GM15510 (cell line): ENCODE results near the gene TUBA8.

Experiments used
- POLR2A ChIP-seq: IDR thresholded peaks from 3 replicates; pipeline ENCODE4 v1.6.1; 2011; ENCODE audit warnings: borderline replicate concordance; ENCODE audit not compliant: insufficient read length; ENCODE audit errors: extremely low read depth

Gene TUBA8

GRCh38 chr22:18113680-18114394, 3.2 kb downstream of the TUBA8 start:
- no peak for TF ChIP-seq POLR2A

DNA sequence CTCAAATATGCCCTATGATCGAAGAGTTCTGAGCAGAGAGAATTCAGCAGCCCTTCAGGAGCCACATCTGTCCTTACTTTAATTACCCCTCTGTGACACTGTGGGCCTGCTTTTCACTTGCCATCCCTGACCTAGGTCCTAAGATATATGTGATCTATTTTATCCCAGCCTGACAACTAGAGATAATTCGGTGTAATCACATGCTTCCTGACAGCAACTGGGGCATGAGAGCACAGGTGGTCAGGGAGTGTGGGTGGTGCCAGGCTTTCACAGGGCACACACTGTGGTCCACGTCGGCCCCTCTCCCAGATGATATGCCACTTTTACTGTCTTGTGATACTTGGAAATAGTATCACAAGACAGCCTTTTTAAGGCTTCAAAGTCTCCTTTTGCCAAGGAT, 3.9 kb downstream of the TUBA8 start:
- TF ChIP-seq POLR2A, result no peak

GRCh38 chr22:18114976-18115652, 4.5 kb downstream of the TUBA8 start:
- TF ChIP-seq POLR2A, result no peak

DNA sequence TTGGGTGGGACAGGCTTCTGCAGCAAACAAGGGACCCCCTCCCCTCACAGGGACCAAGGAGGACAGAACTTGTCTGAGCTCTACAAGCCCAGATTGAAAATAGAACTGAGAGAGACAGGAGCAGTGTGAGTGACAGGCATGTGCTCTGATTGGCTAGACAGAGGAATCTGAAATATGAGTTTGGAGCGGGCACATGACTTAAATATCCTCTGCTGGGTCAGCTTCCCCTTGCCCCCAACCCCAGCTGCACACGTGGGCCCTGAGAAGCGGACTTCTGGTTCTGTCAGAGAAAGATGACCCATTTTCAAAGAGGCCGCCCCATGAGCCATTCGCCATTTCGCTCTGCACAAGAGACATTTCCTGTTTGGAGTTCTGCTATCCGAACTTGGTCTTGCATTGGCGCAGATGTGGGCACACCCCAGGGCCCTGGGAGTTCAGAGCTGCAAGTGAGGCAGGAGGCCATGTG, 5.3 kb downstream of the TUBA8 start:
- no peak for TF ChIP-seq POLR2A

DNA sequence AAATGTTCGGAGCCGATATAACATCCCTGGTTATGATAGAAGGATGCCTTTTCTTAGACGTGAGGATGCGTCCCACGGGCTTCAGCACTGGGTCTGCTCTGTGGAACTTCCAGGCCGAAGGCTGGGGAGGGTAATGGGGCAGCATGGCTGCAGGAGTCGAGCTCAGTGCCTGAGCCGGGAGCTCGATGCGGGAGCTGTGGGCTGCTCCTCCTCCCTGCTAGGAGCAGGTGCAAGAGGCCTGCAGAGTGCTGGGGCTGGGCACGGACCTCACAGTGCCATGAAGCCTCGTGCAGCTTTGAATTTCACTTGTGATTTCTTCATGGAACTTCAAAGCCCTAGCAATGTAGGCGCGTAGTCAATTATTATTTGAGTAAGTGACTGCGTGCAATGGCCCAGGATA, 6.0 kb downstream of the TUBA8 start:
- no peak for TF ChIP-seq POLR2A

DNA sequence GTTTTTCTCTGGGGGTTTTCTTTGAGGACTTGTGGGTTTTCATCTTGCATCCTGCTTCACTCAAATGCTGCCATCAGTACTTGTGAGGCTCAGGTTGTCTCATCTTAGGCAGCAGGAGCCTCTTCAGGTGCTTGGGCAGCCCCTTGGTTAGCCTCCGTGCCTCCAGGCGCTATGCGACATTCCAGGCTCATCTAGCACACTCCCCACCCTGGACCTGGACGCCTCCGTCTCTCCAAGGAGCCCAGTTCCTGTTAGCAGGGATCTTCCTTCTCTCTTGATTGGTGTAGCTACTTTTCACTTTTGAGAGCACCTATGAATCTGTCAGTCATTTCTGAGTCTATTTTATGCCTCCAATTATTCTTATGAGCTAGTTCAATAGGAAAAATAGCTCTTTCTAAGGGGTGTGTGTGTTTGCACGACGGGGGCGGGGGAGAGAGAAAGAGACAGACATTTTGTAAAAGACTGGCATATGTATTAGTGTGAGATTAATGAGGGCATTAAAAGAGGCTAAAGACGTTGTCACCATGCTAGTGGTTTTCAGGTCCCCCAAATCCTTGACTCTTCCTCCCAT, 7.8 kb downstream of the TUBA8 start:
- no peak for TF ChIP-seq POLR2A

GRCh38 chr22:18119409-18120110, 9.0 kb downstream of the TUBA8 start:
- no peak for TF ChIP-seq POLR2A

DNA sequence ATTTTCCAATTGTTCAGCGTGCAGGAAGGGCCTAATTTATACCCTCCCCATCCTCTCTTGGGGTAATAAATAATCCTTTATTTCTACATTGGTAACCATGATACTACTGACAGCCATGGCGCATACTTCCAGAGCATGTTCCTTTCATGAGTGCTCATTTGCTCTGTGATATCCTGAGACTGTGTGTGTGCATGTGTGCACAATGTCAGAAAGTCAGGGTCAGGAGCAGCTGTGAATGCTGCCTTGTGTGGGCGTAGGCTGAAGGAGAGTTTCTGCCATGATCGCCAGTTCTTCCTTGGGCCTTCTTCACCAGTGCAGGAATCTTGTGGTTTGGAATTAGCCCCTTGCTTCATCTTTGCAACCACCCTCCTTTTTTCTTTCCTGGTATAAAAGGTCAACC, 10.2 kb downstream of the TUBA8 start:
- no peak for TF ChIP-seq POLR2A

DNA sequence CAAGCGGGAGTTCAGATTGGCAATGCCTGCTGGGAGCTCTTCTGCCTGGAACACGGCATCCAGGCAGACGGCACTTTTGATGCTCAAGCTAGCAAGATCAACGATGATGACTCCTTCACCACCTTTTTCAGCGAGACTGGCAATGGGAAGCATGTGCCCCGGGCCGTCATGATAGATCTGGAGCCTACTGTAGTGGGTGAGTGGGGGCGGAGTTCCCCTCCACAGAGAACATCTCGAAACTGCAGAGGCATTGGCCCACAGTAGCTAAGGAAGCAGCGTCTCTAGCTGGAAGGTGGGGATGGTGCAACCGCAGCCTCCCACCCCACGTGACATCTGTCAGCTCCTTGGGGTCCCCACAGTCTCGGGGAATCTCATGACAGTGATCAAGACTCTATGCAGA, 10.9 kb downstream of the TUBA8 start:
- TF ChIP-seq POLR2A, result no peak

DNA sequence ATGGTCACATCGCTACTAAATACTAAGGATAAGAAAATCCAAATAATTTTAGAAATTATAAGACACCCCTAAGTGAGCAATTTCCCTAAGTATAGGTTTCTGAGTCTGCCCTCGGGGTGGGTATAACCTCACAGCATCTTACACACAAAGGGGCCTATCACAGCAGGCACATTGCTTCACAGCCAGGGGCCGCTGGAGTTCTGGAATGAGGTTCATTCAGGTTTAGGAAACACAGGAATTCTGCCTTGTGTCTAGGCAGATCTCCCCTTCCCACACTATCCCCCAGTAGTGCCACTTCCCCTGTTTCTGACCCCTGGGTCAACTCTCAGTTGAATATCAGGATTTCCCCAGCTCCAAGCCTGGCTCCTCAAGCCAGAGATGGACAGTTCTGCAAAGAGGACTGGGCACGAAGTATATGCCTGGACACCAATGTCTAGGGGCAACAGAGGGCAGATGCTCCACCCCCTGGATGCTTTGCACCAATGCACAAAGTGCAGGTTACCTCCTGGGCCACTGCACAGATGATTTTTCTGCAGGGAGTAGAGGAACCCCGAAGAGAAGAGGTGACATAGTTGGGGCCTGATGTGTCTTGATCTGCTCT, 11.4 kb downstream of the TUBA8 start:
- no peak for TF ChIP-seq POLR2A

- no peak for TF ChIP-seq POLR2A
These were observed 16.0 kb downstream of the TUBA8 start for GRCh38 chr22:18126606-18127005.

- no peak for TF ChIP-seq POLR2A
These were observed 19.4 kb downstream of the TUBA8 start for GRCh38 chr22:18130018-18130417.

- no peak for TF ChIP-seq POLR2A
These were observed 20.3 kb downstream of the TUBA8 start for GRCh38 chr22:18130699-18131429.

DNA sequence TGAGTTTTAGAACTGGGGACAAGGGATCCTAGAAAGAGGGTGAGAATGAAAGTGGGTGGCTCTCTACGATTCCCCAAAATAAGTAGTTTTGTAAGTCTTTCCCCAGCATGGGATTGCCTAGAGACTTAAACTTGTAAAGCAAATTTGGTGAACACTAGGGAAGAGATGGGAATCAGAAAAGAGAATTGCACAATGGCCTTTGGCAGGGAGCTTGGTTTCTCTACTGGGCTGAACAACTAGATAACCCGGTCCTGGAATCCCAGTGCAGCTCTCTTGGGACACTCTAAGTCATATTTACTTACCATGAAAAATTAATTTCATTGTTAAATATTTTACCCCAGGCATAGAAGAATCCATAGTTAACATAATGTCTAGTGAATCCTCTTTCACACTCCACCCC, 22.8 kb downstream of the TUBA8 start:
- TF ChIP-seq POLR2A, result no peak
